Lung (tissue), 12 donors: Measurements from ENCODE around the gene PACSIN1. TPM values are rescaled to one million over a fixed set of nuclear protein-coding genes. Genes with fewer than 3 reads are reported as not detected.

Experiments
- ATAC-seq: fragments of 200-7000 bp; cut with Tn5 transposase; one replicate; pipeline ENCODE4 v1.9.1; 2020; ENCODE audit warnings: moderate number of reproducible peaks; ENCODE audit not compliant: insufficient read depth, low FRiP score
- DNase-seq, 3 donors: peaks; one replicate each; pipeline ENCODE4 v3.0.0-alpha.2; 2013 to 2017
- H3K27ac ChIP-seq, 2 donors: one replicate each; pipeline ENCODE4 v1.5.1; 2013; ENCODE audit warnings: mild to moderate bottlenecking in 2 of 2, moderate library complexity in 2 of 2, control low read depth in 1 of 2, inconsistent platforms in 1 of 2, low read depth in 1 of 2, low read length in 1 of 2
- H3K27me3 ChIP-seq, 3 donors: one replicate each; pipeline ENCODE4 v1.5.1; 2013; ENCODE audit warnings: low read length in 2 of 3; ENCODE audit not compliant: control insufficient read depth in 3 of 3, insufficient read depth in 3 of 3
- H3K36me3 ChIP-seq, 4 donors: one replicate each; pipeline ENCODE4 v1.5.1; 2013; ENCODE audit warnings: low read length in 4 of 4, mild to moderate bottlenecking in 1 of 4, moderate library complexity in 1 of 4; ENCODE audit not compliant: control insufficient read depth in 4 of 4, insufficient read depth in 4 of 4
- H3K4me1 ChIP-seq, 5 donors: one replicate each; pipeline ENCODE4 v1.5.1; 2013; ENCODE audit warnings: low read length in 5 of 5, mild to moderate bottlenecking in 2 of 5, moderate library complexity in 1 of 5; ENCODE audit not compliant: control insufficient read depth in 5 of 5, insufficient read depth in 5 of 5
- H3K4me3 ChIP-seq: one replicate; pipeline ENCODE4 v1.5.1; 2013; ENCODE audit warnings: mild to moderate bottlenecking, control low read depth, moderate library complexity
- H3K9ac ChIP-seq, 2 donors: one replicate each; pipeline ENCODE4 v1.5.1; 2013; ENCODE audit warnings: low read length in 2 of 2, control low read depth in 1 of 2; ENCODE audit not compliant: insufficient read depth in 1 of 2
- H3K9me3 ChIP-seq, 4 donors: one replicate each; pipeline ENCODE4 v1.5.1; 2013; ENCODE audit warnings: low read length in 3 of 4, mild to moderate bottlenecking in 1 of 4, moderate library complexity in 1 of 4; ENCODE audit not compliant: control insufficient read depth in 4 of 4, insufficient read depth in 3 of 4
- CTCF ChIP-seq: IDR thresholded peaks from 2 replicates; pipeline ENCODE4 v1.5.1; 2012; ENCODE audit warnings: mild to moderate bottlenecking; ENCODE audit errors: control extremely low read depth, extremely low read depth
- WGBS, 2 donors: extraction: QIAGEN DNeasy Blood & Tissue Kit; methylation state at CpG; one replicate each; pipeline ENCODE4 v1.1.7; 2013; 5-methylcytosine and 5-hydroxymethylcytosine counted together
- polyA plus RNA-seq, 2 donors: library from polyadenylated mRNA; stranded (reverse); fragments of 200-250 nt; gene quantifications; one replicate each; pipeline ENCODE4 v1.2.1, GENCODE V29; 2013
- total RNA-seq, 2 donors: library from RNA; depleted of rRNA in 1 of 2; stranded (reverse); fragments of >200 nt in 1 of 2; gene quantifications; one replicate each; pipeline ENCODE4 v1.2.1, GENCODE V29; 2014 to 2021
- donor health status: control.
- donor health status: control.
- donor health status: Bipolar disorder and iron deficiency.
- donor health status: healthy.
- donor health status: DM: yes; HTN: yes; CAD: no.

Gene PACSIN1
- total and polyA plus RNA-seq, 4 donors = 0.02 to 0.17 (median 0.12) TPM

GRCh38 chr6:34423254-34423653 lies 42.6 kb upstream of the PACSIN1 start:
- no peak for ATAC-seq
- DNase-seq = no peak

GRCh38 chr6:34424200-34425131 lies 41.4 kb upstream of the PACSIN1 start:
- Histone ChIP-seq H3K4me3 (peak overlapping the region; percentile 88), H3K9ac (peak overlapping the region; percentile 95 to 99), H3K27me3 (no peaks in the 10 kb centered on the region), H3K36me3 (peaks cover 21 to 40% (median 33%) of the 10 kb centered on the region in 4 donors), H3K27ac (peak overlapping the region in 1 of 2 donors; percentile 93), H3K4me1 (peaks cover 0 to 10% (median 7%) of the 10 kb centered on the region in 5 donors), H3K9me3 (no peaks in the 10 kb centered on the region)
- no peak for DNase-seq
- TF ChIP-seq CTCF = no peak
- no peak for ATAC-seq
- 83 to 87% methylated on average over 19 of the region's 19 CpGs for WGBS, 2 donors

More at GRCh38 chr6:34423254-34423653, 42.6 kb upstream of the PACSIN1 start:
- Histone ChIP-seq H3K27me3 (no peaks in the 10 kb centered on the region), H3K9me3 (no peaks in the 10 kb centered on the region), H3K4me3 (no peak overlapping the region), H3K36me3 (peaks cover 25 to 45% (median 39%) of the 10 kb centered on the region in 4 donors), H3K27ac (no peak overlapping the region), H3K9ac (no peak overlapping the region), H3K4me1 (peaks cover 0 to 10% (median 7%) of the 10 kb centered on the region in 5 donors)
- 95 to 97% methylated on average over 5 of the region's 5 CpGs for WGBS, 2 donors
- no peak for TF ChIP-seq CTCF

- TF ChIP-seq CTCF = no peak
- WGBS, 2 donors = 3 to 9% methylated on average over 10 of the region's 10 CpGs
- Histone ChIP-seq H3K4me3 (peak overlapping the region; percentile 88), H3K9me3 (no peaks in the 10 kb centered on the region), H3K4me1 (peaks cover 0 to 10% (median 7%) of the 10 kb centered on the region in 5 donors), H3K27ac (peak overlapping the region; percentile 82 to 93), H3K36me3 (peaks cover 21 to 34% (median 31%) of the 10 kb centered on the region in 4 donors), H3K27me3 (no peaks in the 10 kb centered on the region), H3K9ac (peak overlapping the region; percentile 95 to 99)
- DNase-seq = no peak
- no peak for ATAC-seq
Observed at GRCh38 chr6:34425132-34425497, 40.8 kb upstream of the PACSIN1 start.
